HUES48 (cell line): ENCODE data around the gene MUC5AC.

Experiments used
- H3K27ac ChIP-seq: one replicate; pipeline ENCODE4 v1.7.0; 2013; ENCODE audit warnings: low read depth, low read length, inconsistent platforms
- H3K27me3 ChIP-seq: 2 replicates; pipeline ENCODE4 v1.6.1; 2013; ENCODE audit warnings: mild to moderate bottlenecking, low read length; ENCODE audit not compliant: control insufficient read depth, insufficient read depth
- H3K36me3 ChIP-seq: 2 replicates; pipeline ENCODE4 v1.6.1; 2013; ENCODE audit warnings: low read length; ENCODE audit not compliant: control insufficient read depth, insufficient read depth
- H3K4me1 ChIP-seq: 2 replicates; pipeline ENCODE4 v1.6.1; 2013; ENCODE audit warnings: mild to moderate bottlenecking, low read length; ENCODE audit not compliant: control insufficient read depth, insufficient read depth
- H3K4me3 ChIP-seq: 2 replicates; pipeline ENCODE4 v1.5.1; 2013; ENCODE audit warnings: mild to moderate bottlenecking, low read depth, low read length
- H3K9ac ChIP-seq: 2 replicates; pipeline ENCODE4 v1.6.1; 2013; ENCODE audit warnings: mild to moderate bottlenecking, low read depth, low read length, moderate library complexity
- H3K9me3 ChIP-seq: 2 replicates; pipeline ENCODE4 v1.6.1; 2013; ENCODE audit warnings: low read length; ENCODE audit not compliant: control insufficient read depth, insufficient read depth

Gene MUC5AC

DNA sequence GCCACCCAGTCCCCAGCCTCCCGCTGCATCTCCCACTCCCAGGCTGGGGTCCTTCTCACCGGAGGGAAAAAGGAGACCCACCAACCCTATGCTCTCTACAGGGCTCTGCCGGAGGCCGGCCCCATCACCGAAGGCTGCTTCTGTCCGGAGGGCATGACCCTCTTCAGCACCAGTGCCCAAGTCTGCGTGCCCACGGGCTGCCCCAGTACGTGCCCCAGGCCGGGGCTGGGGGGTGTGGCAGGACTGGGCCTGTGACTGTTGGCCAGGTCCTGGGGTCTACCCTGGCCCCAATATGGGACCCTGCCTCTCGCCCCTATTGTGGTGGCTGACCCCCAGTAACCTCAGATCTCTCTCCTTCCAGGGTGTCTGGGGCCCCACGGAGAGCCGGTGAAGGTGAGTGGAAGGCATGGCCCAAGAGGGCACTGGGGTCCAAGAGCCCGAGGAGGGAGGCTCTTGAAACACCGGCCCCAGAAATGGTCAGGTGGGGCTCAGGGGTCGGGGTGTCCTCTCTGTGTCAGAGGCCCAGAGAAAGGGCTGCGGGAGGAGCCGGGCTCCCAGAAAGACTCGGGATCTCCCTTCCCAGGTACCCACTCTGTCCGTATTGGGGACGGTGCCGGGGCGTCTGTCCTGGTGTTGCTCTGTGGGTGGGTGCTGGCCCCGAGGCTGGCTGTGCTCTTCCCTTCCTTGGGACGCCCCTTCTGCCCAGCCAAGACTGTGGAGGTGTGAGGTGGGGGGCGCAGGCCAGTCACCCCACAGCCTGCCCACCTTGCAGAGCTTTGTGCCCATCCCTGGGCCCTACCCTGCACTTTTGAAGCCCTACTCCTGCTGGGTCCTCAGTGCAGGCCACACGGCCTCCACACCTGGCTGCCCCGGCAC lies 39.0 kb downstream of the MUC5AC start:
- no peaks in the 10 kb centered on the region for H3K27me3 ChIP-seq
- H3K27ac ChIP-seq: no peak overlapping the region
- H3K36me3 ChIP-seq: no peaks in the 10 kb centered on the region
- no peak overlapping the region for H3K4me3 ChIP-seq
- H3K9me3 ChIP-seq: 0 out of 2 replicates have a peak, but pooled peaks cover 3% of the 10 kb centered on the region
- no peak overlapping the region for H3K9ac ChIP-seq
- no peaks in the 10 kb centered on the region for H3K4me1 ChIP-seq

- Histone ChIP-seq H3K4me3 (no peak overlapping the region), H3K9ac (no peak overlapping the region), H3K4me1 (no peaks in the 10 kb centered on the region), H3K9me3 (0 out of 2 replicates have a peak, but pooled peaks cover 3% of the 10 kb centered on the region), H3K27ac (no peak overlapping the region), H3K27me3 (no peaks in the 10 kb centered on the region), H3K36me3 (no peaks in the 10 kb centered on the region)
Observed at GRCh38 chr11:1197431-1197885, 39.7 kb downstream of the MUC5AC start.

DNA sequence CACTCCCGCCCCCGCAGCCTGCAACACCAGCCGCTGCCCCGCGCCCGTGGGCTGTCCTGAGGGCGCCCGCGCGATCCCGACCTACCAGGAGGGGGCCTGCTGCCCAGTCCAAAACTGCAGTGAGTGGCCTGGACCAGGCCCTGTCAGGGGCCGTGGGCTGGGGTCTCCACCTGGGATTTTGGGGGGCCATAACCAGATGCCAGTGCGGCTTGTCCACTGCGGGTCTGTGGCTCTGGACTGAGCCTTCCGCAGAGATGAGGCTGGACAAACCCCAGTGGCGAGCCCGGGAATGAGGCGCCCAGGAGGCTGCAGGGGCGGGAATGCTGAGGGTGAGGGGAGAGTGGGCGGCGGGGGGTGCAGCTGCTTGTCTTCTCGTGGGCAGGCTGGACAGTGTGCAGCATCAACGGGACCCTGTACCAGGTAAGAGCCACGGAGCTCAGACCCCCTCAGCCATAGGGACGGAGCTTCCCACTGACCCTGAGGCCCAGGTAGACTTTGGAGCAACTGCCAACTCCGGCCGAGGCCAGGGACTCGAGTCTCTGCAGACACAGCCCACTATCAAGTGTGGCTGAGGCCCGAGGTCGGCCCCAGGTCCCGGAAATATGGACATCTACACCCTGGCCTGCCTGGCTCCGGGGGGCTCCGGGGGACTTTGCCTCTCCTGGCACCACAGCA lies 40.3 kb downstream of the MUC5AC start:
- no peaks in the 10 kb centered on the region for H3K27me3 ChIP-seq
- no peaks in the 10 kb centered on the region for H3K36me3 ChIP-seq
- H3K9ac ChIP-seq: no peak overlapping the region
- H3K27ac ChIP-seq: no peak overlapping the region
- no peak overlapping the region for H3K4me3 ChIP-seq
- 0 out of 2 replicates have a peak, but pooled peaks cover under 1% of the 10 kb centered on the region for H3K9me3 ChIP-seq
- no peaks in the 10 kb centered on the region for H3K4me1 ChIP-seq

DNA sequence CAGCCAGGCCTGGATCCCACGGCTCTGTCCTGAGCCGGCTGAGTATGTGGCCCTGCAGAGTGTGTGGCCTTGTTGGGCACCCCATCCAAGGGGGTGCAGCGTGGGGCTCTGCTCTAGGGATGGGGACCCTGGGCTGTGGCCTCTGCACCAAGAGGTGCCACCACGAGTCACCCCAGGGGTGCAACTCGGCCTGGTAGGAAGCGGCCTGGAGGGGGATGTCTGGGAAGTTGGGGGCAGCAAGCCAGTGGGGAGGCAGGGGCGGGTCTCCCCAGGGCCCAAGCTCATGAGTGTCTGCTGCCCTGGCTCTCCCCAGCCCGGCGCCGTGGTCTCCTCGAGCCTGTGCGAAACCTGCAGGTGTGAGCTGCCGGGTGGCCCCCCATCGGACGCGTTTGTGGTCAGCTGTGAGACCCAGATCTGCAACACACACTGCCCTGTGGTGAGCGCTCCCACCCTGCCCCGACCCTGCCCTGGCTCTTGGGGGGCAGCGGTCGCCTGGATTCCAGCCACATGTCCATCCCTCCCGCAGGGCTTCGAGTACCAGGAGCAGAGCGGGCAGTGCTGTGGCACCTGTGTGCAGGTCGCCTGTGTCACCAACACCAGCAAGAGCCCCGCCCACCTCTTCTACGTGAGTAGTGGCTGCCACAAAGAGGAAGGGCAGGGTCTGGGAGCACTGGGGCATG lies 40.9 kb downstream of the MUC5AC start:
- Histone ChIP-seq H3K9me3 (no peaks in the 10 kb centered on the region), H3K27ac (no peak overlapping the region), H3K36me3 (no peaks in the 10 kb centered on the region), H3K9ac (no peak overlapping the region), H3K4me3 (no peak overlapping the region), H3K27me3 (no peaks in the 10 kb centered on the region), H3K4me1 (no peaks in the 10 kb centered on the region)

GRCh38 chr11:1199241-1199750 lies 41.5 kb downstream of the MUC5AC start:
- no peaks in the 10 kb centered on the region for H3K9me3 ChIP-seq
- no peaks in the 10 kb centered on the region for H3K27me3 ChIP-seq
- no peak overlapping the region for H3K27ac ChIP-seq
- no peaks in the 10 kb centered on the region for H3K4me1 ChIP-seq
- no peak overlapping the region for H3K4me3 ChIP-seq
- no peak overlapping the region for H3K9ac ChIP-seq
- no peaks in the 10 kb centered on the region for H3K36me3 ChIP-seq

DNA sequence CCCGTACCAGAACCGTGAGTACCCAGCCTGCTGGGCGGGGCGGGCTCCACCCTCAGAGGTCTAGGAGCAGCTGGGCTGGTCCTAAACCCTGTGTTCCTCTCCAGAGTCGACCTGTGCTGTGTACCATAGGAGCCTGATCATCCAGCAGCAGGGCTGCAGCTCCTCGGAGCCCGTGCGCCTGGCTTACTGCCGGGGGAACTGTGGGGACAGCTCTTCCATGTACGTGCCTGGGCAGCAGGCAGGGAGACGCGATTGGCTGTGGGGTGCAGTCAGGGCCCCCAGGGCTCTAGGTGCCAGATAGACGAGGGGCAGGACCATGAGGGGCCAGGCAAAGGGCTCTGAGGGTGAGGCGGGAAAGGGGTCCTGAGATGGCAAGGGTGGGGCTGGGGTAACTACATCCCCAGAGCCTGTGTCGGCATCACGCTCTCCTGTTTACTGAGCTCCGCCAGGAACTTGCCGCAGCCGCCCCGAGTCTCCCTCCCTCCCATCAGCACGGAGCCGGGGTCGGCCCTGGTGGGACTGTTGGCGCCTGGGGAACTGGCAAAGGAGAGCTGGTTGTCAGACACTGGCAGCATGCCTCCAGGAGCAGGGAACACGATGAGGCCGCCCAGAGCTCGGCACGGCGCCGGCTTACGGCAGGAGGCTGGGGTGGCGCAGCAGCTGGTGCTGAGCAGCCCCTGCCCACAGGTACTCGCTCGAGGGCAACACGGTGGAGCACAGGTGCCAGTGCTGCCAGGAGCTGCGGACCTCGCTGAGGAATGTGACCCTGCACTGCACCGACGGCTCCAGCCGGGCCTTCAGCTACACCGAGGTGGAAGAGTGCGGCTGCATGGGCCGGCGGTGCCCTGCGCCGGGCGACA lies 42.2 kb downstream of the MUC5AC start:
- Histone ChIP-seq H3K27ac (no peak overlapping the region), H3K4me1 (no peaks in the 10 kb centered on the region), H3K36me3 (no peaks in the 10 kb centered on the region), H3K9ac (no peak overlapping the region), H3K4me3 (no peak overlapping the region), H3K9me3 (no peaks in the 10 kb centered on the region), H3K27me3 (no peaks in the 10 kb centered on the region)

- Histone ChIP-seq H3K27ac (no peak overlapping the region), H3K9me3 (no peaks in the 10 kb centered on the region), H3K4me3 (no peak overlapping the region), H3K27me3 (no peaks in the 10 kb centered on the region), H3K4me1 (no peaks in the 10 kb centered on the region), H3K9ac (no peak overlapping the region), H3K36me3 (no peaks in the 10 kb centered on the region)
Observed at GRCh38 chr11:1200611-1201191, 42.9 kb downstream of the MUC5AC start.

- no peaks in the 10 kb centered on the region for H3K4me1 ChIP-seq
Observed at GRCh38 chr11:1201395-1202153, 43.8 kb downstream of the MUC5AC start.

DNA sequence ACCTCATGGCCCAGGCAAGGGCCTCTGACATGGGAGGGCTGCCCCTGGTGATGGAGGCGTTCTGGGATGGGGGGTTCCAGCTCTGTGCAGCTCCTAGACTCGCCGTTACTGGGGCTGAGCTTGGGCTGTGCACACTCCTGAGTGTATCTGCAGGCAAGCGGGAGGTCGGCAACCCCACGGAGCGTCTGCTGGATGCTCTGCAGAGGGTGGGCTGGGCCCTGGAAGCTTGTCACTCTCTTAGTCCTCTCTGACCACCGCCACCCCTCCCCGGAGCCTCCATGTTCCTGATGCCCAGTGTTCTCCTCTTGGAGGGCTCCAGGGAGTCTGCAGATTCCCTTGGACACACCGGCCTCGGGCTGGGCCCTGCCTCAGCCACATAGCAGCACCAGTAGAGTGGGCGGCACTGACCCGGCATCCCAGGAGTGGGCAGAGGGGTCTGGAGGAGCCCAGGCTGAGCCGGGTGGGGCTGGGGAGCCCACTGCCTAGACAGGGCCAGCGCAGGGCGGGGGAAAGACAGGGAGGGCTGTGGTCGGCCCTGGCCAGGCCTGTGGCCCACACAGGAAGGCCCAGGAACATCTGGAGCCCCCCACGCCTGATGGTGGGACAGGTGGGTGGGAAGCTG lies 44.5 kb downstream of the MUC5AC start:
- no peak overlapping the region for H3K27ac ChIP-seq

More at GRCh38 chr11:1201395-1202153, 43.8 kb downstream of the MUC5AC start:
- H3K9ac ChIP-seq: no peak overlapping the region
- no peak overlapping the region for H3K27ac ChIP-seq
- no peaks in the 10 kb centered on the region for H3K9me3 ChIP-seq
- H3K27me3 ChIP-seq: no peaks in the 10 kb centered on the region
- H3K4me3 ChIP-seq: no peak overlapping the region
- H3K36me3 ChIP-seq: no peaks in the 10 kb centered on the region

More for the DNA sequence above, 44.5 kb downstream of the MUC5AC start:
- Histone ChIP-seq H3K4me1 (no peaks in the 10 kb centered on the region), H3K4me3 (no peak overlapping the region), H3K9ac (no peak overlapping the region), H3K27me3 (no peaks in the 10 kb centered on the region), H3K36me3 (no peaks in the 10 kb centered on the region), H3K9me3 (no peaks in the 10 kb centered on the region)
